Lung (tissue), 12 donors: ENCODE measurements around the gene SANBR. TPM values are rescaled to one million over a fixed set of nuclear protein-coding genes. Genes with fewer than 3 reads are reported as not detected.
"Not testable (repeated sequence)": the region's sequence is repeated elsewhere in the genome, so short reads cannot be mapped to it uniquely, and the experiment has no call there.

Source experiments
- ATAC-seq: fragments of 200-7000 bp; cut with Tn5 transposase; one replicate; pipeline ENCODE4 v1.9.1; 2020; ENCODE audit warnings: moderate number of reproducible peaks; ENCODE audit not compliant: insufficient read depth, low FRiP score
- DNase-seq, 3 donors: peaks; one replicate each; pipeline ENCODE4 v3.0.0-alpha.2; 2013 to 2017
- H3K27ac ChIP-seq, 2 donors: one replicate each; pipeline ENCODE4 v1.5.1; 2013; ENCODE audit warnings: mild to moderate bottlenecking in 2 of 2, moderate library complexity in 2 of 2, control low read depth in 1 of 2, inconsistent platforms in 1 of 2, low read depth in 1 of 2, low read length in 1 of 2
- H3K27me3 ChIP-seq, 3 donors: one replicate each; pipeline ENCODE4 v1.5.1; 2013; ENCODE audit warnings: low read length in 2 of 3; ENCODE audit not compliant: control insufficient read depth in 3 of 3, insufficient read depth in 3 of 3
- H3K36me3 ChIP-seq, 4 donors: one replicate each; pipeline ENCODE4 v1.5.1; 2013; ENCODE audit warnings: low read length in 4 of 4, mild to moderate bottlenecking in 1 of 4, moderate library complexity in 1 of 4; ENCODE audit not compliant: control insufficient read depth in 4 of 4, insufficient read depth in 4 of 4
- H3K4me1 ChIP-seq, 5 donors: one replicate each; pipeline ENCODE4 v1.5.1; 2013; ENCODE audit warnings: low read length in 5 of 5, mild to moderate bottlenecking in 2 of 5, moderate library complexity in 1 of 5; ENCODE audit not compliant: control insufficient read depth in 5 of 5, insufficient read depth in 5 of 5
- H3K4me3 ChIP-seq: one replicate; pipeline ENCODE4 v1.5.1; 2013; ENCODE audit warnings: mild to moderate bottlenecking, control low read depth, moderate library complexity
- H3K9ac ChIP-seq, 2 donors: one replicate each; pipeline ENCODE4 v1.5.1; 2013; ENCODE audit warnings: low read length in 2 of 2, control low read depth in 1 of 2; ENCODE audit not compliant: insufficient read depth in 1 of 2
- H3K9me3 ChIP-seq, 4 donors: one replicate each; pipeline ENCODE4 v1.5.1; 2013; ENCODE audit warnings: low read length in 3 of 4, mild to moderate bottlenecking in 1 of 4, moderate library complexity in 1 of 4; ENCODE audit not compliant: control insufficient read depth in 4 of 4, insufficient read depth in 3 of 4
- CTCF ChIP-seq: IDR thresholded peaks from 2 replicates; pipeline ENCODE4 v1.5.1; 2012; ENCODE audit warnings: mild to moderate bottlenecking; ENCODE audit errors: control extremely low read depth, extremely low read depth
- WGBS, 2 donors: extraction: QIAGEN DNeasy Blood & Tissue Kit; methylation state at CpG; one replicate each; pipeline ENCODE4 v1.1.7; 2013; 5-methylcytosine and 5-hydroxymethylcytosine counted together
- polyA plus RNA-seq, 2 donors: library from polyadenylated mRNA; stranded (reverse); fragments of 200-250 nt; gene quantifications; one replicate each; pipeline ENCODE4 v1.2.1, GENCODE V29; 2013
- total RNA-seq, 2 donors: library from RNA; depleted of rRNA in 1 of 2; stranded (reverse); fragments of >200 nt in 1 of 2; gene quantifications; one replicate each; pipeline ENCODE4 v1.2.1, GENCODE V29; 2014 to 2021
- donor health status: control.
- donor health status: control.
- donor health status: Bipolar disorder and iron deficiency.
- donor health status: healthy.
- donor health status: DM: yes; HTN: yes; CAD: no.

The SANBR gene
- total and polyA plus RNA-seq, 4 donors, result 4.1 to 27.3 (median 11.8) TPM

GRCh38 chr2:61036643-61037042 lies 29.0 kb upstream of the SANBR start:
- H3K4me1 ChIP-seq, H3K27ac ChIP-seq, H3K27me3 ChIP-seq, DNase-seq, H3K9ac ChIP-seq, H3K4me3 ChIP-seq, H3K9me3 ChIP-seq, ATAC-seq: not testable (repeated sequence)
- H3K36me3 ChIP-seq, result peaks cover 5 to 35% (median 22%) of the 10 kb centered on the region in 4 donors
- 96 to 98% methylated on average over 2 of the region's 2 CpGs for WGBS, 2 donors

DNA sequence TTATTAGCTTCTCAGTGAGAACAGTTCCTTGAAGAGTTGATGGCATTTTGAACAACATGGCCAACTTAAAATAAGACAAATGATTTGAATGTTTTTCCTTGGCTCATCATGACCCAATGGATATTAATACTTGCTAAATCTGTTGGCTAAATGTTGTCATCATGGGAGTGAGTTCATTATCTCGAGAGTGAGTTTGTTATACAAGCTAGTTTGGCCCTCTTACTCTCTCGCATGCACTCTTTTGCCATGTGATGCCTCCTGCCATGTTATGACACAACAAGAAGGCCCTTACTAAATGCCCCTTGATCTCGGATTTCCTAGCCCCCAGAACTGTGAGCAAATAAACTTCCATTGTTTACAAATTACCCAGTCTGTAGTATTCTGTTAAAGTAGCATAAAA lies 22.9 kb upstream of the SANBR start:
- ATAC-seq (no peak), DNase-seq (no peak)
- Histone ChIP-seq H3K27me3 (no peaks in the 10 kb centered on the region), H3K9ac (no peak overlapping the region), H3K36me3 (peaks cover 0 to 8% (median 2%) of the 10 kb centered on the region in 4 donors), H3K9me3 (no peaks in the 10 kb centered on the region), H3K4me1 (peaks cover 0 to 7% (median 0%) of the 10 kb centered on the region in 5 donors), H3K27ac (no peak overlapping the region), H3K4me3 (no peak overlapping the region)
- TF ChIP-seq CTCF, result no peak
- WGBS, 2 donors, result 75 to 79% methylated on average over 3 of the region's 3 CpGs

GRCh38 chr2:61044636-61045035 lies 21.0 kb upstream of the SANBR start:
- no peaks in the 10 kb centered on the region for H3K27me3 ChIP-seq
- peaks cover 1 to 18% (median 7%) of the 10 kb centered on the region in 4 donors for H3K36me3 ChIP-seq
- peaks cover 0 to 7% (median 0%) of the 10 kb centered on the region in 5 donors for H3K4me1 ChIP-seq
- no peaks in the 10 kb centered on the region for H3K9me3 ChIP-seq
- H3K9ac ChIP-seq, result no peak overlapping the region
- 49 to 77% methylated on average over 4 of the region's 4 CpGs for WGBS, 2 donors
- no peak overlapping the region for H3K27ac ChIP-seq
- DNase-seq (peak in 2 of 3 donors; percentile 24 to 44), ATAC-seq (no peak)
- TF ChIP-seq CTCF, result no peak
- H3K4me3 ChIP-seq, result no peak overlapping the region

DNA sequence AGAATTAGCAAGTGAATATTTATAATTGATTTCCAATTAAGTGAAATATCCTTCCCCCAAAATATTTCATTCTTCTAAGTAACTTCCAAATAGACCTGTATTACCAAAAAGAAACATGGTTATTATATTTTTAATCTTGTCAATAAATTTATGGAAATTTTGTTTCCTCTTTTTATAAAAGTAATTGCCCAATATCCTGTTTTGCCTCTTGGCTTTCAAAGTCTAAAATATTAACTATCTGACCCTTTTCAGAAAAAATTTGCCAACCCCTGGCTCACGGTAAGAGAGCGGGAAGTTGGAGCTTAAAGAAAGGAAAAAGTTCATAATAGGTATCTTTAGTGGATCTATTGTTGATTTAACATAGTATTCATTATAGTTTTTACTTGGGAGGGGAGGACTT lies 20.4 kb upstream of the SANBR start:
- Histone ChIP-seq H3K4me1 (peaks cover 0 to 7% (median 0%) of the 10 kb centered on the region in 5 donors), H3K4me3 (no peak overlapping the region), H3K36me3 (peaks cover 1 to 18% (median 10%) of the 10 kb centered on the region in 4 donors), H3K27me3 (no peaks in the 10 kb centered on the region), H3K9ac (no peak overlapping the region), H3K27ac (no peak overlapping the region), H3K9me3 (no peaks in the 10 kb centered on the region)
- no peak for TF ChIP-seq CTCF
- 51 to 68% methylated on average over 2 of the region's 2 CpGs for WGBS, 2 donors
- no peak for ATAC-seq
- no peak for DNase-seq
